OCI-LY1 (cell line): ENCODE measurements around the gene TEAD1.

Experiments used
- H2AFZ ChIP-seq: fragments of 200-600 bp; sonication (generic), shearing (Covaris generic); 2 replicates; pipeline ENCODE4 v1.6.0; 2014; ENCODE audit warnings: antibody characterized with exemption, mild to moderate bottlenecking, low read length
- H3F3A ChIP-seq: fragments of 200-600 bp; sonication (generic), shearing (Covaris generic); 2 replicates; pipeline ENCODE4 v1.6.0; 2014; ENCODE audit warnings: mild to moderate bottlenecking, antibody characterized with exemption, low read length, moderate library complexity; ENCODE audit not compliant: insufficient read depth
- H3K27ac ChIP-seq: fragments of 200-600 bp; sonication (generic); 2 replicates; pipeline ENCODE4 v1.5.1; 2014; ENCODE audit warnings: low read length, mixed run types, mild to moderate bottlenecking, low read depth; ENCODE audit not compliant: poor library complexity, severe bottlenecking
- H3K27me3 ChIP-seq: fragments of 200-600 bp; sonication (generic); 2 replicates; pipeline ENCODE4 v1.6.0; 2014; ENCODE audit warnings: antibody characterized with exemption, mild to moderate bottlenecking, low read length, moderate library complexity; ENCODE audit not compliant: insufficient read depth
- H3K36me3 ChIP-seq: fragments of 200-600 bp; sonication (generic); 2 replicates; pipeline ENCODE4 v1.6.1; 2014; ENCODE audit warnings: mild to moderate bottlenecking, antibody characterized with exemption, low read length, moderate library complexity, mixed read lengths; ENCODE audit not compliant: insufficient read depth
- H3K4me1 ChIP-seq: fragments of 200-600 bp; sonication (generic); 2 replicates; pipeline ENCODE4 v1.5.1; 2014; ENCODE audit warnings: mild to moderate bottlenecking, low read length, moderate library complexity; ENCODE audit not compliant: insufficient read depth, severe bottlenecking
- H3K4me2 ChIP-seq: fragments of 200-600 bp; sonication (generic), shearing (Covaris generic); 2 replicates; pipeline ENCODE4 v1.6.1; 2014; ENCODE audit warnings: low read length
- H3K4me3 ChIP-seq: fragments of 200-600 bp; sonication (generic); 2 replicates; pipeline ENCODE4 v1.5.1; 2014; ENCODE audit warnings: low read length, low read depth, mild to moderate bottlenecking, mixed read lengths; ENCODE audit not compliant: poor library complexity, severe bottlenecking
- H3K79me2 ChIP-seq: fragments of 200-600 bp; shearing (Covaris generic); 2 replicates; pipeline ENCODE4 v1.6.1; 2016; ENCODE audit warnings: mixed run types, low read length, mixed read lengths; ENCODE audit not compliant: insufficient read depth
- H3K9ac ChIP-seq: fragments of 200-600 bp; sonication (generic), shearing (Covaris generic); 2 replicates; pipeline ENCODE4 v1.6.1; 2014; ENCODE audit warnings: mild to moderate bottlenecking, low read length, mixed read lengths
- H3K9me2 ChIP-seq: fragments of 200-600 bp; sonication (generic), shearing (Covaris generic); 2 replicates; pipeline ENCODE4 v1.6.1; 2014; ENCODE audit warnings: low read depth, mild to moderate bottlenecking, low read length, mixed read lengths
- H3K9me3 ChIP-seq: fragments of 200-600 bp; shearing (Covaris generic); 2 replicates; pipeline ENCODE4 v1.6.1; 2014; ENCODE audit warnings: low read length, mixed read lengths
- H4K20me1 ChIP-seq: fragments of 200-600 bp; sonication (generic), shearing (Covaris generic); 2 replicates; pipeline ENCODE4 v1.6.0; 2016; ENCODE audit warnings: mild to moderate bottlenecking, low read length; ENCODE audit not compliant: insufficient read depth
- CTCF ChIP-seq: fragments of 200-600 bp; sonication (generic), shearing (Covaris generic); IDR thresholded peaks from 2 replicates; pipeline ENCODE4 v1.5.1; 2017; ENCODE audit warnings: mild to moderate bottlenecking, antibody characterized with exemption, low read length, moderate library complexity, mixed read lengths
- EZH2 ChIP-seq: fragments of 200-600 bp; sonication (generic), shearing (Covaris generic); IDR thresholded peaks from 2 replicates; pipeline ENCODE4 v1.8.0; 2017; ENCODE audit warnings: borderline replicate concordance, mixed run types, mild to moderate bottlenecking, antibody characterized with exemption, low read length, moderate library complexity, mixed read lengths

TEAD1 gene

DNA sequence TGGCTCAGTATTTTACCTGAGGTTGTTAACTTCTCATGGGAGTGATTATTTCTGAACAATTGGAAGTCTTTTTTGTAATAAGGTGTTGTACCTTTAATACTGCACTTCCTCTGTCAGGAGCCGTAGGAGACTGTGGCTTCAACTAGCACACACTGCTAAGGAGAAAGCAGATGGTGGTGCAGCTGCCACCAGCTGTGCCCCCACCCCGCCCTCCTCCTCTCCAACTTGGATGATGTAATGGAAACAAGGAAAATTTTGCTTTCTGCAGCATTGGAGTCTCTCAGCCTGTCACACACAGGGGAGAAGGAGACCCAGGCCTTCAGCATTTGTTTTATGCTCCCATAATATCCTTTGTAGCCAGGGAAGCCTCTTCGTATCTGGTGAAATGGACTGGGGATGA, 91.2 kb downstream of the TEAD1 start:
- H3F3A ChIP-seq: no peaks in the 10 kb centered on the region
- H3K79me2 ChIP-seq: no peaks in the 10 kb centered on the region
- H3K9me2 ChIP-seq: no peaks in the 10 kb centered on the region
- H2AFZ ChIP-seq: no peak overlapping the region
- H3K9me3 ChIP-seq: no peaks in the 10 kb centered on the region
- no peaks in the 10 kb centered on the region for H4K20me1 ChIP-seq
- no peak overlapping the region for H3K4me2 ChIP-seq
- no peak overlapping the region for H3K9ac ChIP-seq
- no peak overlapping the region for H3K27ac ChIP-seq
- H3K4me1 ChIP-seq: no peaks in the 10 kb centered on the region
- no peaks in the 10 kb centered on the region for H3K36me3 ChIP-seq
- no peaks in the 10 kb centered on the region for H3K27me3 ChIP-seq
- TF ChIP-seq EZH2 (no peak), CTCF (no peak)
- H3K4me3 ChIP-seq: no peak overlapping the region

DNA sequence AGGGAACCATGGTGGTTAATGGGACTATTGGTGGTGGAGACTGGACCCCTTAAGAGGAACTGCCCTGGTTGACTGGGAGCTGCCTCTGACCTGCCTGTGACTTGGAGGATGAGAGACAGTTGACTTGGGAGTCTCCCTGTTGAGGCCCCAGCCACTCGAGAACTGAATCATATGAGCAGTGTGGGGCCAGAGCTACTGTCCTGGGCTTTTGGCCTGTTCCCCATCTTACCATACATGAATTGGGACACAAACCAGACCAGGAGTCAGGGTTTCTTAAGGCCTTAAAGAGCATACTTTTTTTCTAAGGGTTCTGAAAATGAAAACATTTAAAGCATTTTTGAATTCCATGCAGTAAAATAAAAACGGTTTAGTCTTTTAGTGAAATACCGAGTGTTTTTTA, 92.8 kb downstream of the TEAD1 start:
- H3K27me3 ChIP-seq: no peaks in the 10 kb centered on the region
- H3F3A ChIP-seq: no peaks in the 10 kb centered on the region
- H4K20me1 ChIP-seq: no peaks in the 10 kb centered on the region
- no peak overlapping the region for H3K9ac ChIP-seq
- no peak overlapping the region for H3K27ac ChIP-seq
- no peak overlapping the region for H3K4me2 ChIP-seq
- H3K36me3 ChIP-seq: no peaks in the 10 kb centered on the region
- no peaks in the 10 kb centered on the region for H3K79me2 ChIP-seq
- no peaks in the 10 kb centered on the region for H3K4me1 ChIP-seq
- H3K9me2 ChIP-seq: no peaks in the 10 kb centered on the region
- no peak overlapping the region for H3K4me3 ChIP-seq
- no peak overlapping the region for H2AFZ ChIP-seq
- TF ChIP-seq EZH2: no peak
- TF ChIP-seq CTCF: no peak
- no peaks in the 10 kb centered on the region for H3K9me3 ChIP-seq

DNA sequence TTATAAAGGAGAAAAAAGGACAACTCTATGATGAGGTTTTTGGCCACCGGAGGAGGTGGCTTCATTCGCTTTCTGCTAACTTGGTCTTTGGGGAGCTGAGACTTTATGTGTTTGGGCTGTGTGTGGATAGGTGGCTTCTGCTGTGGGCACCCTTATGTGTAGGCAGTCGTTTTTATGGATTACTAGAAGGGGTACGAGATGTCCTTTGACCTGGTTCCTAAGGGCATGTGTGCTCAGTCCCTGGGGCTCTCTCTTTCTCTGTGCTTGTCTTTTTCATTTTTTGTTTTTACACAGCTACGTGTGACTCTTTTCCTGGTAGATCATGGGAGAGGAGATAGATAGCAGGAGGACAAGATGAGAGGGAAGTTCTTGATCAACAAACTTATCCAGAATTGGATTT, 93.4 kb downstream of the TEAD1 start:
- Histone ChIP-seq H2AFZ (no peak overlapping the region), H3K27ac (no peak overlapping the region), H3K4me1 (no peaks in the 10 kb centered on the region), H3K9ac (no peak overlapping the region), H3K9me3 (no peaks in the 10 kb centered on the region), H3K9me2 (no peaks in the 10 kb centered on the region), H3K36me3 (no peaks in the 10 kb centered on the region), H3F3A (no peaks in the 10 kb centered on the region), H3K4me2 (no peak overlapping the region), H4K20me1 (no peaks in the 10 kb centered on the region), H3K27me3 (no peaks in the 10 kb centered on the region), H3K4me3 (no peak overlapping the region), H3K79me2 (no peaks in the 10 kb centered on the region)
- no peak for TF ChIP-seq EZH2
- no peak for TF ChIP-seq CTCF
